Measurements from ENCODE around the gene EML1.

The EML1 gene

GRCh38 chr14:99840265-99840664, 47.1 kb downstream of the EML1 start:
- Histone ChIP-seq H3K4me3 (replicated peaks; ENCODE audit: insufficient read depth, low read length) (no peak overlapping the region), H3K27ac (replicated peaks) (no peak overlapping the region), H3K27me3 (ENCODE audit: insufficient read depth, poor library complexity, severe bottlenecking) (peaks cover 18% of the 10 kb centered on the region)
- no peak for DNase-seq (ENCODE audit: low read depth in 1 of 2, low spot score in 1 of 2)
- TF ChIP-seq REST (IDR thresholded peaks at IDR 0.05; ENCODE audit: insufficient replicate concordance, low read depth) (no peak), SPI1 (IDR thresholded peaks at IDR 0.05; ENCODE audit: borderline replicate concordance, low read depth) (no peak), GABPA (IDR thresholded peaks at IDR 0.05; ENCODE audit: low read depth) (no peak), CTCF (IDR thresholded peaks at IDR 0.05; ENCODE audit: insufficient read depth, low read length) (no peak), POLR2AphosphoS5 (IDR thresholded peaks at IDR 0.05; ENCODE audit: low read depth) (no peak)

GRCh38 chr14:99840774-99841305, 47.6 kb downstream of the EML1 start:
- TF ChIP-seq SPI1 (IDR thresholded peaks at IDR 0.05; ENCODE audit: borderline replicate concordance, low read depth) (no peak), GABPA (IDR thresholded peaks at IDR 0.05; ENCODE audit: low read depth) (no peak), POLR2AphosphoS5 (IDR thresholded peaks at IDR 0.05; ENCODE audit: low read depth) (no peak), CTCF (IDR thresholded peaks at IDR 0.05; ENCODE audit: insufficient read depth, low read length) (no peak), REST (IDR thresholded peaks at IDR 0.05; ENCODE audit: insufficient replicate concordance, low read depth) (no peak)
- peaks cover 15% of the 10 kb centered on the region for H3K27me3 ChIP-seq (ENCODE audit: insufficient read depth, poor library complexity, severe bottlenecking)
- no peak overlapping the region for H3K4me3 ChIP-seq (replicated peaks; ENCODE audit: insufficient read depth, low read length)
- no peak for DNase-seq (ENCODE audit: low read depth in 1 of 2, low spot score in 1 of 2)
- no peak overlapping the region for H3K27ac ChIP-seq (replicated peaks)

GRCh38 chr14:99841436-99842071, 48.3 kb downstream of the EML1 start:
- no peak overlapping the region for H3K4me3 ChIP-seq (replicated peaks; ENCODE audit: insufficient read depth, low read length)
- peaks cover 12% of the 10 kb centered on the region for H3K27me3 ChIP-seq (ENCODE audit: insufficient read depth, poor library complexity, severe bottlenecking)
- no peak for TF ChIP-seq GABPA (IDR thresholded peaks at IDR 0.05; ENCODE audit: low read depth)
- no peak for TF ChIP-seq REST (IDR thresholded peaks at IDR 0.05; ENCODE audit: insufficient replicate concordance, low read depth)
- TF ChIP-seq POLR2AphosphoS5 (IDR thresholded peaks at IDR 0.05; ENCODE audit: low read depth) = no peak
- TF ChIP-seq CTCF (IDR thresholded peaks at IDR 0.05; ENCODE audit: insufficient read depth, low read length) = no peak
- no peak for TF ChIP-seq SPI1 (IDR thresholded peaks at IDR 0.05; ENCODE audit: borderline replicate concordance, low read depth)
- H3K27ac ChIP-seq (replicated peaks) = no peak overlapping the region
- no peak for DNase-seq (ENCODE audit: low read depth in 1 of 2, low spot score in 1 of 2)
